ENCODE measurements around the gene FLYWCH2. TPM values are rescaled to one million over a fixed set of nuclear protein-coding genes. Genes with fewer than 3 reads are reported as not detected.

The FLYWCH2 gene
- total and polyA plus RNA-seq, 2 of the 8 experiments (the other 6 are each of a cell fraction or from before 2014, with no cell fraction given): 16.4 to 30.7 TPM

- peaks cover 3 to 9% (median 6%) of the 10 kb centered on the region in 4 experiments for H3K4me1 ChIP-seq (replicated peaks in 1 of 4; ENCODE audit: control insufficient read depth in 3 of 4, insufficient read depth in 4 of 4, low read length in 3 of 4)
- no peak overlapping the region for H2BK120ac ChIP-seq (replicated peaks; ENCODE audit: low read depth, low read length)
- no peak overlapping the region for H2BK12ac ChIP-seq (ENCODE audit: low read depth, low read length)
- FAIRE-seq: no peak
- H3K79me1 ChIP-seq (ENCODE audit: low read depth, low read length): 0 out of 2 replicates have a peak, but pooled peaks cover 3% of the 10 kb centered on the region
- H2BK20ac ChIP-seq (ENCODE audit: low read length): no peak overlapping the region
- no peak for DNase-seq (ENCODE audit: low read depth in 1 of 2, low spot score in 2 of 2)
- no peak overlapping the region for H2BK5ac ChIP-seq (ENCODE audit: low read depth, low read length)
- H2BK15ac ChIP-seq (ENCODE audit: low read length): no peak overlapping the region
- H2AFZ ChIP-seq (ENCODE audit: low read length): no peak overlapping the region
- no peak overlapping the region for H3K4me2 ChIP-seq (ENCODE audit: insufficient read depth in 1 of 2, low read depth in 2 of 2, low read length in 2 of 2)
- H3K23ac ChIP-seq (ENCODE audit: insufficient read length): no peak overlapping the region
- WGBS, 2 experiments (ENCODE audit: extremely low coverage in 1 of 2, insufficient coverage in 1 of 2, insufficient read length in 1 of 2, insufficient replicate concordance in 2 of 2, low coverage in 1 of 2, low lambda C conversion rate in 2 of 2, missing lambda C conversion rate in 1 of 2): 96% methylated on average over 15 of the region's 15 CpGs; no CpG with 5 or more reads in 1 of the 2 experiments
- H3K9ac ChIP-seq (replicated peaks in 1 of 4; ENCODE audit: extremely low read depth in 1 of 4, low read depth in 3 of 4, low read length in 3 of 4): no peak overlapping the region
- peaks cover 0 to 6% (median 2%) of the 10 kb centered on the region in 4 experiments; a peak in 2 of 8 replicates for H3K36me3 ChIP-seq (ENCODE audit: control insufficient read depth in 2 of 4, insufficient read depth in 4 of 4, low read length in 3 of 4)
- no peaks in the 10 kb centered on the region for H3K9me3 ChIP-seq (ENCODE audit: insufficient read depth in 2 of 2, low read depth in 1 of 2, low read length in 1 of 2)
- POLR2A ChIA-PET (ENCODE audit: partially characterized antibody): interaction anchor here (1.0 to 1.8 kb wide), 3 partner anchors 10 to 158 kb away, joined by 3 to 5 read pairs (median 3); no protein-coding TSS in a partner anchor
- H2AK5ac ChIP-seq (ENCODE audit: low read depth, low read length): no peak overlapping the region
- no peak overlapping the region for H3K18ac ChIP-seq (ENCODE audit: extremely low read depth, low read length)
- H4K8ac ChIP-seq (ENCODE audit: extremely low read depth, insufficient read depth, low read length): no peak overlapping the region
- H4K20me1 ChIP-seq (replicated peaks in 1 of 2; ENCODE audit: control insufficient read depth in 1 of 2, insufficient read depth in 2 of 2, low read length in 2 of 2): no peaks in the 10 kb centered on the region
- H4K5ac ChIP-seq (ENCODE audit: insufficient read length, low read depth, low read length): no peak overlapping the region
- no peak overlapping the region for H3K27ac ChIP-seq (ENCODE audit: low read depth, low read length)
- no peak overlapping the region for H3K56ac ChIP-seq (replicated peaks; ENCODE audit: insufficient read length, low read depth, low read length)
- no peak for TF ChIP-seq RFX5 (IDR thresholded peaks at IDR 0.05; ENCODE audit: borderline replicate concordance, low read depth, low read length)
- H3K27me3 ChIP-seq (replicated peaks in 1 of 4; ENCODE audit: control insufficient read depth in 3 of 4, extremely low read depth in 1 of 4, insufficient read depth in 3 of 4, low read length in 3 of 4): no peaks in the 10 kb centered on the region
- no peak overlapping the region for H3K4ac ChIP-seq (replicated peaks; ENCODE audit: insufficient read length, low read depth, low read length)
- H3K23me2 ChIP-seq (ENCODE audit: low read depth, low read length): no peaks in the 10 kb centered on the region; the same call in 1 of the 2 replicates
- H3K4me3 ChIP-seq (ENCODE audit: extremely low read depth in 1 of 4, insufficient read depth in 2 of 4, low read depth in 3 of 4, low read length in 4 of 4): no peak overlapping the region
- no peaks in the 10 kb centered on the region for H3K79me2 ChIP-seq (ENCODE audit: control insufficient read depth in 1 of 2, insufficient read depth in 2 of 2, low read length in 2 of 2)
- H4K91ac ChIP-seq (replicated peaks; ENCODE audit: insufficient read length, low read length): no peak overlapping the region
- CTCF ChIA-PET (ENCODE audit: partially characterized antibody): interaction anchor here (0.6 to 4.3 kb wide), 9 partner anchors 7 to 119 kb away, joined by 3 to 15 read pairs (median 3); no protein-coding TSS in a partner anchor
- no peak overlapping the region for H3K14ac ChIP-seq (ENCODE audit: insufficient read length)
These were observed 47.2 kb downstream of the FLYWCH2 start for GRCh38 chr16:2930236-2930635.
